ENCODE data around the gene TRMT2B. TPM values are rescaled to one million over a fixed set of nuclear protein-coding genes. Genes with fewer than 3 reads are reported as not detected.

TRMT2B gene
- total RNA-seq, 4 donors from 2014 or later: 19.0 to 31.0 (median 27.4) TPM

- Histone ChIP-seq H3K9me3 (no peaks in the 10 kb centered on the region), H3K27me3 (no peaks in the 10 kb centered on the region), H3K36me3 (no peaks in the 10 kb centered on the region), H3K4me1 (no peaks in the 10 kb centered on the region), H3K27ac (no peak within 1 kb of the TSS), H3K4me3 (no peak within 1 kb of the TSS)
- TF ChIP-seq, protein P1, sequence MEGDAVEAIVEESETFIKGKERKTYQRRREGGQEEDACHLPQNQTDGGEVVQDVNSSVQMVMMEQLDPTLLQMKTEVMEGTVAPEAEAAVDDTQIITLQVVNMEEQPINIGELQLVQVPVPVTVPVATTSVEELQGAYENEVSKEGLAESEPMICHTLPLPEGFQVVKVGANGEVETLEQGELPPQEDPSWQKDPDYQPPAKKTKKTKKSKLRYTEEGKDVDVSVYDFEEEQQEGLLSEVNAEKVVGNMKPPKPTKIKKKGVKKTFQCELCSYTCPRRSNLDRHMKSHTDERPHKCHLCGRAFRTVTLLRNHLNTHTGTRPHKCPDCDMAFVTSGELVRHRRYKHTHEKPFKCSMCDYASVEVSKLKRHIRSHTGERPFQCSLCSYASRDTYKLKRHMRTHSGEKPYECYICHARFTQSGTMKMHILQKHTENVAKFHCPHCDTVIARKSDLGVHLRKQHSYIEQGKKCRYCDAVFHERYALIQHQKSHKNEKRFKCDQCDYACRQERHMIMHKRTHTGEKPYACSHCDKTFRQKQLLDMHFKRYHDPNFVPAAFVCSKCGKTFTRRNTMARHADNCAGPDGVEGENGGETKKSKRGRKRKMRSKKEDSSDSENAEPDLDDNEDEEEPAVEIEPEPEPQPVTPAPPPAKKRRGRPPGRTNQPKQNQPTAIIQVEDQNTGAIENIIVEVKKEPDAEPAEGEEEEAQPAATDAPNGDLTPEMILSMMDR (IDR thresholded peaks at IDR 0.05): no peak
- TF ChIP-seq POLR2A (IDR thresholded peaks at IDR 0.05): no peak
- DNase-seq: no peak
Measured at GRCh38 chrX:100969408-100969807, 82.5 kb downstream of the TRMT2B start, which contains the start of gene ARL13A. TSS of gene ARL13A (plus strand) at chrX:100969708. CDS start at chrX:100973690, 3,982 bp downstream.

GRCh38 chrX:100964362-100964761 is 87.5 kb downstream of the TRMT2B start:
- H3K4me1 ChIP-seq: no peaks in the 10 kb centered on the region
- no peaks in the 10 kb centered on the region for H3K9me3 ChIP-seq
- no peak overlapping the region for H3K4me3 ChIP-seq
- DNase-seq: no peak
- no peak for TF ChIP-seq POLR2A (IDR thresholded peaks at IDR 0.05)
- TF ChIP-seq, protein P1 (IDR thresholded peaks at IDR 0.05): no peak
- H3K27me3 ChIP-seq: no peaks in the 10 kb centered on the region
- H3K36me3 ChIP-seq: no peaks in the 10 kb centered on the region
- no peak overlapping the region for H3K27ac ChIP-seq

GRCh38 chrX:100962811-100963210 is 89.1 kb downstream of the TRMT2B start:
- no peaks in the 10 kb centered on the region for H3K36me3 ChIP-seq
- TF ChIP-seq, protein P1 (IDR thresholded peaks at IDR 0.05): no peak
- no peak for TF ChIP-seq POLR2A (IDR thresholded peaks at IDR 0.05)
- H3K4me1 ChIP-seq: no peaks in the 10 kb centered on the region
- no peak for DNase-seq
- no peaks in the 10 kb centered on the region for H3K27me3 ChIP-seq
- H3K27ac ChIP-seq: no peak overlapping the region
- no peaks in the 10 kb centered on the region for H3K9me3 ChIP-seq
- no peak overlapping the region for H3K4me3 ChIP-seq

Other genes with a start within 250 kb of the TRMT2B start
- 10 to 100 TPM; 20.1 to 30.1 (median 25.4) TPM for gene CSTF2, start 231.7 kb downstream of the TRMT2B start, total RNA-seq
- gene NOX1, start 177.8 kb downstream of the TRMT2B start, total RNA-seq: 1 to 10 TPM in 2 of 4 donors, under 1 TPM in 1, not detected in 1; 0.88 to 2.7 (median 1.9) TPM
- 10 to 100 TPM in 3 of 4 donors, 1 to 10 TPM in 1; 5.0 to 63.7 (median 23.1) TPM for gene XKRX, start 123.2 kb downstream of the TRMT2B start, total RNA-seq
- gene ARL13A, start 82.4 kb downstream of the TRMT2B start, total RNA-seq: not detected
- 1 to 10 TPM in 1 of 4 donors, under 1 TPM in 1, not detected in 2; 0.67 to 2.1 TPM for gene TMEM35A, start 26.8 kb upstream of the TRMT2B start, total RNA-seq
- 1 to 10 TPM; 2.5 to 5.8 (median 3.1) TPM for gene CENPI, start 46.1 kb upstream of the TRMT2B start, total RNA-seq
- 1 to 10 TPM in 1 of 4 donors, under 1 TPM in 1, not detected in 2; 0.19 to 2.5 TPM for gene DRP2, start 167.7 kb upstream of the TRMT2B start, total RNA-seq
- not detected for gene TAF7L, start 239.2 kb upstream of the TRMT2B start, total RNA-seq